ENCODE results near the gene TRIM9.
"Not testable (repeated sequence)": the region's sequence is repeated elsewhere in the genome, so short reads cannot be mapped to it uniquely, and the experiment has no call there.

TRIM9 gene

GRCh38 chr14:50954811-50955372 lies 140.0 kb downstream of the TRIM9 start:
- Histone ChIP-seq H3K9me3 (ENCODE audit: low read length) (no peaks in the 10 kb centered on the region), H3K4me1 (ENCODE audit: insufficient read depth, low read length) (peaks cover 8% of the 10 kb centered on the region), H3K36me3 (ENCODE audit: insufficient read depth, low read length) (no peaks in the 10 kb centered on the region), H3K9ac (ENCODE audit: low read length) (no peak overlapping the region), H3K27me3 (ENCODE audit: control insufficient read depth in 1 of 2, insufficient read depth in 2 of 2, low read length in 2 of 2) (no peaks in the 10 kb centered on the region), H3K4me3 (ENCODE audit: low read depth in 1 of 2, low read length in 2 of 2) (no peak overlapping the region), H3K27ac (ENCODE audit: low read depth, low read length) (no peak overlapping the region)

- Histone ChIP-seq H3K27me3 (ENCODE audit: control insufficient read depth in 1 of 2, insufficient read depth in 2 of 2, low read length in 2 of 2) (no peaks in the 10 kb centered on the region), H3K4me1 (ENCODE audit: insufficient read depth, low read length) (peaks cover 8% of the 10 kb centered on the region), H3K9me3 (ENCODE audit: low read length) (no peaks in the 10 kb centered on the region), H3K27ac (ENCODE audit: low read depth, low read length) (no peak overlapping the region), H3K9ac (ENCODE audit: low read length) (no peak overlapping the region), H3K36me3 (ENCODE audit: insufficient read depth, low read length) (no peaks in the 10 kb centered on the region), H3K4me3 (ENCODE audit: low read depth in 1 of 2, low read length in 2 of 2) (no peak overlapping the region)
Measured at GRCh38 chr14:50953502-50953901, 141.4 kb downstream of the TRIM9 start.

- no peaks in the 10 kb centered on the region for H3K27me3 ChIP-seq (ENCODE audit: control insufficient read depth in 1 of 2, insufficient read depth in 2 of 2, low read length in 2 of 2)
Measured at GRCh38 chr14:50951032-50951431, 143.9 kb downstream of the TRIM9 start.

GRCh38 chr14:50948205-50948604 lies 146.7 kb downstream of the TRIM9 start:
- no peak overlapping the region for H3K27ac ChIP-seq (ENCODE audit: low read depth, low read length)
- H3K27me3 ChIP-seq (ENCODE audit: control insufficient read depth in 1 of 2, insufficient read depth in 2 of 2, low read length in 2 of 2) = no peaks in the 10 kb centered on the region
- no peaks in the 10 kb centered on the region for H3K4me1 ChIP-seq (ENCODE audit: insufficient read depth, low read length)
- no peaks in the 10 kb centered on the region for H3K36me3 ChIP-seq (ENCODE audit: insufficient read depth, low read length)
- H3K9ac ChIP-seq (ENCODE audit: low read length) = no peak overlapping the region
- no peaks in the 10 kb centered on the region for H3K9me3 ChIP-seq (ENCODE audit: low read length)
- no peak overlapping the region for H3K4me3 ChIP-seq (ENCODE audit: low read depth in 1 of 2, low read length in 2 of 2)

More at GRCh38 chr14:50951032-50951431, 143.9 kb downstream of the TRIM9 start:
- Histone ChIP-seq H3K36me3 (ENCODE audit: insufficient read depth, low read length) (no peaks in the 10 kb centered on the region), H3K4me1 (ENCODE audit: insufficient read depth, low read length) (peaks cover 8% of the 10 kb centered on the region), H3K9me3 (ENCODE audit: low read length) (no peaks in the 10 kb centered on the region), H3K27ac (ENCODE audit: low read depth, low read length) (no peak overlapping the region), H3K4me3 (ENCODE audit: low read depth in 1 of 2, low read length in 2 of 2) (no peak overlapping the region), H3K9ac (ENCODE audit: low read length) (no peak overlapping the region)

GRCh38 chr14:50947446-50947845 lies 147.5 kb downstream of the TRIM9 start:
- no peaks in the 10 kb centered on the region for H3K9me3 ChIP-seq (ENCODE audit: low read length)
- H3K4me1 ChIP-seq (ENCODE audit: insufficient read depth, low read length) = no peaks in the 10 kb centered on the region
- H3K9ac ChIP-seq (ENCODE audit: low read length) = no peak overlapping the region
- no peak overlapping the region for H3K27ac ChIP-seq (ENCODE audit: low read depth, low read length)
- no peak overlapping the region for H3K4me3 ChIP-seq (ENCODE audit: low read depth in 1 of 2, low read length in 2 of 2)
- H3K27me3 ChIP-seq (ENCODE audit: control insufficient read depth in 1 of 2, insufficient read depth in 2 of 2, low read length in 2 of 2) = no peaks in the 10 kb centered on the region
- H3K36me3 ChIP-seq (ENCODE audit: insufficient read depth, low read length) = no peaks in the 10 kb centered on the region

GRCh38 chr14:50946234-50946935 lies 148.5 kb downstream of the TRIM9 start:
- H3K9me3 ChIP-seq (ENCODE audit: low read length) = no peaks in the 10 kb centered on the region

GRCh38 chr14:50944647-50945413 lies 150.1 kb downstream of the TRIM9 start:
- no peaks in the 10 kb centered on the region for H3K27me3 ChIP-seq (ENCODE audit: control insufficient read depth in 1 of 2, insufficient read depth in 2 of 2, low read length in 2 of 2)
- H3K36me3 ChIP-seq (ENCODE audit: insufficient read depth, low read length) = no peaks in the 10 kb centered on the region
- H3K9ac ChIP-seq (ENCODE audit: low read length) = no peak overlapping the region
- H3K9me3 ChIP-seq (ENCODE audit: low read length) = no peaks in the 10 kb centered on the region
- peak overlapping the region; percentile 66 to 83 for H3K4me3 ChIP-seq (ENCODE audit: low read depth in 1 of 2, low read length in 2 of 2)
- peak overlapping the region; percentile 40 for H3K27ac ChIP-seq (ENCODE audit: low read depth, low read length)
- no peaks in the 10 kb centered on the region for H3K4me1 ChIP-seq (ENCODE audit: insufficient read depth, low read length)

More at GRCh38 chr14:50946234-50946935, 148.5 kb downstream of the TRIM9 start:
- no peaks in the 10 kb centered on the region for H3K4me1 ChIP-seq (ENCODE audit: insufficient read depth, low read length)
- no peak overlapping the region for H3K4me3 ChIP-seq (ENCODE audit: low read depth in 1 of 2, low read length in 2 of 2)
- H3K27me3 ChIP-seq (ENCODE audit: control insufficient read depth in 1 of 2, insufficient read depth in 2 of 2, low read length in 2 of 2) = no peaks in the 10 kb centered on the region
- H3K9ac ChIP-seq (ENCODE audit: low read length) = no peak overlapping the region
- no peaks in the 10 kb centered on the region for H3K36me3 ChIP-seq (ENCODE audit: insufficient read depth, low read length)
- H3K27ac ChIP-seq (ENCODE audit: low read depth, low read length) = no peak overlapping the region

- Histone ChIP-seq H3K9ac (ENCODE audit: low read length) (peak within 1 kb of the TSS; percentile 39), H3K36me3 (ENCODE audit: insufficient read depth, low read length) (no peaks in the 10 kb centered on the region), H3K9me3 (ENCODE audit: low read length) (no peaks in the 10 kb centered on the region), H3K4me1 (ENCODE audit: insufficient read depth, low read length) (no peaks in the 10 kb centered on the region), H3K27ac (ENCODE audit: low read depth, low read length) (peak within 1 kb of the TSS; percentile 40), H3K27me3 (ENCODE audit: control insufficient read depth in 1 of 2, insufficient read depth in 2 of 2, low read length in 2 of 2) (no peaks in the 10 kb centered on the region), H3K4me3 (ENCODE audit: low read depth in 1 of 2, low read length in 2 of 2) (peak within 1 kb of the TSS; percentile 66 to 83)
Measured at GRCh38 chr14:50943943-50944646, 150.8 kb downstream of the TRIM9 start, which contains the start of gene PYGL. Gene PYGL (minus strand): TSS chr14:50944483. CDS start chr14:50944403, 80 bp downstream.

GRCh38 chr14:50943261-50943942 lies 151.5 kb downstream of the TRIM9 start:
- H3K36me3 ChIP-seq (ENCODE audit: insufficient read depth, low read length) = no peaks in the 10 kb centered on the region
- peak overlapping the region; percentile 66 to 83 for H3K4me3 ChIP-seq (ENCODE audit: low read depth in 1 of 2, low read length in 2 of 2)
- H3K9me3 ChIP-seq (ENCODE audit: low read length) = no peaks in the 10 kb centered on the region
- no peaks in the 10 kb centered on the region for H3K4me1 ChIP-seq (ENCODE audit: insufficient read depth, low read length)
- no peaks in the 10 kb centered on the region for H3K27me3 ChIP-seq (ENCODE audit: control insufficient read depth in 1 of 2, insufficient read depth in 2 of 2, low read length in 2 of 2)
- H3K27ac ChIP-seq (ENCODE audit: low read depth, low read length) = peak overlapping the region; percentile 40
- peak overlapping the region; percentile 39 for H3K9ac ChIP-seq (ENCODE audit: low read length)

GRCh38 chr14:50941638-50942037 lies 153.3 kb downstream of the TRIM9 start:
- H3K4me3 ChIP-seq (ENCODE audit: low read depth in 1 of 2, low read length in 2 of 2) = not testable (repeated sequence)

GRCh38 chr14:50941151-50941550 lies 153.8 kb downstream of the TRIM9 start:
- H3K4me3 ChIP-seq (ENCODE audit: low read depth in 1 of 2, low read length in 2 of 2) = no peak overlapping the region
- no peaks in the 10 kb centered on the region for H3K4me1 ChIP-seq (ENCODE audit: insufficient read depth, low read length)

More at GRCh38 chr14:50941638-50942037, 153.3 kb downstream of the TRIM9 start:
- not testable (repeated sequence) for H3K27ac ChIP-seq (ENCODE audit: low read depth, low read length); H3K4me1 ChIP-seq (ENCODE audit: insufficient read depth, low read length); H3K36me3 ChIP-seq (ENCODE audit: insufficient read depth, low read length); H3K9ac ChIP-seq (ENCODE audit: low read length); H3K27me3 ChIP-seq (ENCODE audit: control insufficient read depth in 1 of 2, insufficient read depth in 2 of 2, low read length in 2 of 2); H3K9me3 ChIP-seq (ENCODE audit: low read length)

More at GRCh38 chr14:50941151-50941550, 153.8 kb downstream of the TRIM9 start:
- no peaks in the 10 kb centered on the region for H3K36me3 ChIP-seq (ENCODE audit: insufficient read depth, low read length)
- no peak overlapping the region for H3K27ac ChIP-seq (ENCODE audit: low read depth, low read length)
- H3K9me3 ChIP-seq (ENCODE audit: low read length) = no peaks in the 10 kb centered on the region
- H3K9ac ChIP-seq (ENCODE audit: low read length) = no peak overlapping the region
- H3K27me3 ChIP-seq (ENCODE audit: control insufficient read depth in 1 of 2, insufficient read depth in 2 of 2, low read length in 2 of 2) = no peaks in the 10 kb centered on the region

Data from muscle layer of colon (tissue), 2 donors.